Skin of body (tissue), 2 donors: ENCODE data around the gene PCDHB12. TPM values are rescaled to one million over a fixed set of nuclear protein-coding genes. Genes with fewer than 3 reads are reported as not detected.
"Not testable (repeated sequence)": the region's sequence is repeated elsewhere in the genome, so short reads cannot be mapped to it uniquely, and the experiment has no call there.

Source experiments
- DNase-seq: peaks from one replicate; lab custom pipeline; 2025; lab: John Stamatoyannopoulos, UW
- total RNA-seq: library from RNA; depleted of rRNA; stranded (reverse); fragments of >200 nt; gene quantifications from one replicate; pipeline ENCODE4 v1.2.3, GENCODE V29; 2014

The PCDHB12 gene
- total RNA-seq, 1 donor from 2014 or later: 2.2 TPM

DNA sequence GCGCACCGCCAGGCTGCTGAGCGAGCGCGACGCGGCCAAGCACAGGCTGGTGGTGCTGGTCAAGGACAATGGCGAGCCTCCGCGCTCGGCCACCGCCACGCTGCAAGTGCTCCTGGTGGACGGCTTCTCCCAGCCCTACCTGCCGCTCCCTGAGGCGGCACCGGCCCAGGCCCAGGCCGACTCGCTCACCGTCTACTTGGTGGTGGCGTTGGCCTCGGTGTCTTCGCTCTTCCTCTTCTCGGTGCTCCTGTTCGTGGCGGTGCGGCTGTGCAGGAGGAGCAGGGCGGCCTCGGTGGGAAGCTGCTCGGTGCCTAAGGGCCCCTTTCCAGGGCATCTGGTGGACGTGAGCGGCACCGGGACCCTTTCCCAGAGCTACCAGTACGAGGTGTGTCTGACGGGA, 6.9 kb upstream of the PCDHB12 start:
- not testable (repeated sequence) for DNase-seq

DNA sequence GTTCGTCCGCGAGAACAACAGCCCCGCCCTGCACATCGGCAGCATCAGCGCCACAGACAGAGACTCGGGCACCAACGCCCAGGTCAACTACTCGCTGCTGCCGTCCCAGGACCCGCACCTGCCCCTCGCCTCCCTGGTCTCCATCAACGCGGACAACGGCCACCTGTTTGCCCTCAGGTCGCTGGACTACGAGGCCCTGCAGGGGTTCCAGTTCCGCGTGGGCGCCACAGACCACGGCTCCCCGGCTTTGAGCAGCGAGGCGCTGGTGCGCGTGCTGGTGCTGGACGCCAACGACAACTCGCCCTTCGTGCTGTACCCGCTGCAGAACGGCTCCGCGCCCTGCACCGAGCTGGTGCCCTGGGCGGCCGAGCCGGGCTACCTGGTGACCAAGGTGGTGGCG, 1.8 kb downstream of the PCDHB12 start:
- not testable (repeated sequence) for DNase-seq

DNA sequence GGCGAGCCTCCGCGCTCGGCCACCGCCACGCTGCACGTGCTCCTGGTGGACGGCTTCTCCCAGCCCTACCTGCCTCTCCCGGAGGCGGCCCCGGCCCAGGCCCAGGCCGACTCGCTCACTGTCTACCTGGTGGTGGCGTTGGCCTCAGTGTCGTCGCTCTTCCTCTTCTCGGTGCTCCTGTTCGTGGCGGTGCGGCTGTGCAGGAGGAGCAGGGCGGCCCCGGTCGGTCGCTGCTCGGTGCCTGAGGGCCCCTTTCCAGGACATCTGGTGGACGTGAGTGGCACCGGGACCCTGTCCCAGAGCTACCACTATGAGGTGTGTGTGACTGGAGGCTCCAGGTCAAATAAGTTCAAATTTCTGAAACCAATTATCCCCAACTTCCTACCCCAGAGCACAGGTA, 2.3 kb downstream of the PCDHB12 start:
- DNase-seq: not testable (repeated sequence)

DNA sequence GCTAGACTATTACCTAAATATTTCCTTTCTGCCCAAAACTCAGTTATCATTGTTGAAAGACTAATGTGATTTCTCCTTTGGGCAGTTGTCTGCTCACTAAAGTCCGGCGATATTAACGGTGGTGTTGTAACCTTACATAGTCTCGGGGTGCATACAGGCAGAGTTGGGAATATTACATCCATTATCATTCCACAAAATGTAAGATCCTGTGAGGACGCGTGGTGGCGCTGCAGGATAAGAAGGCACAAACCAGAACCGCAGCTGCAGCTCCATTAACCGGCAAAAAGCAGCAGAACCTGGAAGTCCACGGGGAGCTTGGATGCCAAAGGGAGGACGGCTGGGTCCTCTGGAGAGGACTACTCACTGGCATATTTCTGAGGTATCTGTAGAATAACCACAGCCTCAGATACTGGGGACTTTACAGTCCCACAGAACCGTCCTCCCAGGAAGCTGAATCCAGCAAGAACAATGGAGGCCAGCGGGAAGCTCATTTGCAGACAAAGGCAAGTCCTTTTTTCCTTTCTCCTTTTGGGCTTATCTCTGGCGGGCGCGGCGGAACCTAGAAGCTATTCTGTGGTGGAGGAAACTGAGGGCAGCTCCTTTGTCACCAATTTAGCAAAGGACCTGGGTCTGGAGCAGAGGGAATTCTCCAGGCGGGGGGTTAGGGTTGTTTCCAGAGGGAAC, 5.3 kb downstream of the PCDHB12 start, which contains the start of gene PCDHB13:
Gene PCDHB13 (plus strand): TSS at position 264 of the 684 bp plus-strand sequence. CDS start 205 bp downstream, at position 469.
- not testable (repeated sequence) for DNase-seq

DNA sequence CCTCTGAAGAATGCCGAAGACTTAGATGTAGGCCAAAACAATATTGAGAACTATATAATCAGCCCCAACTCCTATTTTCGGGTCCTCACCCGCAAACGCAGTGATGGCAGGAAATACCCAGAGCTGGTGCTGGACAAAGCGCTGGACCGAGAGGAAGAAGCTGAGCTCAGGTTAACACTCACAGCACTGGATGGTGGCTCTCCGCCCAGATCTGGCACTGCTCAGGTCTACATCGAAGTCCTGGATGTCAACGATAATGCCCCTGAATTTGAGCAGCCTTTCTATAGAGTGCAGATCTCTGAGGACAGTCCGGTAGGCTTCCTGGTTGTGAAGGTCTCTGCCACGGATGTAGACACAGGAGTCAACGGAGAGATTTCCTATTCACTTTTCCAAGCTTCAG, 6.1 kb downstream of the PCDHB12 start:
- not testable (repeated sequence) for DNase-seq

DNA sequence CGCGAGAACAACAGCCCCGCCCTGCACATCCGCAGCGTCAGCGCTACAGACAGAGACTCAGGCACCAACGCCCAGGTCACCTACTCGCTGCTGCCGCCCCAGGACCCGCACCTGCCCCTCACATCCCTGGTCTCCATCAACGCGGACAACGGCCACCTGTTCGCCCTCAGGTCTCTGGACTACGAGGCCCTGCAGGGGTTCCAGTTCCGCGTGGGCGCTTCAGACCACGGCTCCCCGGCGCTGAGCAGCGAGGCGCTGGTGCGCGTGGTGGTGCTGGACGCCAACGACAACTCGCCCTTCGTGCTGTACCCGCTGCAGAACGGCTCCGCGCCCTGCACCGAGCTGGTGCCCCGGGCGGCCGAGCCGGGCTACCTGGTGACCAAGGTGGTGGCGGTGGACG, 7.0 kb downstream of the PCDHB12 start:
- DNase-seq: not testable (repeated sequence)

DNA sequence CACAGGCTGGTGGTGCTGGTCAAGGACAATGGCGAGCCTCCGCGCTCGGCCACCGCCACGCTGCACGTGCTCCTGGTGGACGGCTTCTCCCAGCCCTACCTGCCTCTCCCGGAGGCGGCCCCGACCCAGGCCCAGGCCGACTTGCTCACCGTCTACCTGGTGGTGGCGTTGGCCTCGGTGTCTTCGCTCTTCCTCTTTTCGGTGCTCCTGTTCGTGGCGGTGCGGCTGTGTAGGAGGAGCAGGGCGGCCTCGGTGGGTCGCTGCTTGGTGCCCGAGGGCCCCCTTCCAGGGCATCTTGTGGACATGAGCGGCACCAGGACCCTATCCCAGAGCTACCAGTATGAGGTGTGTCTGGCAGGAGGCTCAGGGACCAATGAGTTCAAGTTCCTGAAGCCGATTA, 7.5 kb downstream of the PCDHB12 start:
- DNase-seq: not testable (repeated sequence)

DNA sequence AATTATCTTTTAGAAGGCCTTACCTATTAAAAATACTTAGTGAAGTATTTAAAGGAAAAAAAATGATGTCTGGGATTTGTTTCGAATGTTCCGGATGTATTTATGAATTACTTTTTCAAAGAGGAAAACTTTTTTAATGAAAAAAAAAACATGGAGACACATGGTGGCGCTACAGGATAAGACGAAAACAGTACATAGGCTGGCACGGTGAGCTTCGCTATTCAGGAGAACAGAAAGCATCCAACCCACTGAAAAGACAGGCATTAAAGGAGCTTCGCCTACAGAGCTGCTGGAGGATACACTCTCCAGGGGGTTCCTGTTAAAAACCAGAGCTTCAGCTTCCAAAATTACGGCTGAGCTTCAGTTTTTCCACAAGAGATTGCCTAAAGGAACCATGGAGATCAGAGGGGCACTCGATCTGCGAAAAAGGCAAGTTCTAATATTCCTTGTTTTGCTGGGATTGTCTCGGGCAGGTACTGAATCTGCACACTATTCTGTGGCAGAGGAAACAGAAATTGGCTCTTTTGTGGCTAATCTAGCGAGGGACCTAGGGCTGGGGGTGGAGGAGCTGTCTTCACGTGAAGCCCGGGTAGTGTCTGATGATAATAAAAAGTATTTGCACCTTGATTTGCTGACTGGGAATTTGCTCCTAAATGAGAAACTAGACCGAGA, 14.7 kb downstream of the PCDHB12 start, which contains the start of gene PCDHB14:
Gene PCDHB14 (plus strand): TSS at position 232 of the 672 bp plus-strand sequence. CDS start 163 bp downstream, at position 395.
- no peak for DNase-seq

DNA sequence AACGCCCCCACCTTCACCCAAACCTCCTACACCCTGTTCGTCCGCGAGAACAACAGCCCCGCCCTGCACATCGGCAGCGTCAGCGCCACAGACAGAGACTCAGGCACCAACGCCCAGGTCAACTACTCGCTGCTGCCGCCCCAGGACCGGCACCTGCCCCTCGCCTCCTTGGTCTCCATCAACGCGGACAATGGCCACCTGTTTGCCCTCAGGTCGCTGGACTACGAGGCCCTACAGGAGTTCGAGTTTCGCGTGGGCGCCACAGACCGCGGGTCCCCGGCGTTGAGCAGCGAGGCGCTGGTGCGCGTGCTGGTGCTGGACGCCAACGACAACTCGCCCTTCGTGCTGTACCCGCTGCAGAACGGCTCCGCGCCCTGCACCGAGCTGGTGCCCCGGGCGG, 16.3 kb downstream of the PCDHB12 start:
- not testable (repeated sequence) for DNase-seq

DNA sequence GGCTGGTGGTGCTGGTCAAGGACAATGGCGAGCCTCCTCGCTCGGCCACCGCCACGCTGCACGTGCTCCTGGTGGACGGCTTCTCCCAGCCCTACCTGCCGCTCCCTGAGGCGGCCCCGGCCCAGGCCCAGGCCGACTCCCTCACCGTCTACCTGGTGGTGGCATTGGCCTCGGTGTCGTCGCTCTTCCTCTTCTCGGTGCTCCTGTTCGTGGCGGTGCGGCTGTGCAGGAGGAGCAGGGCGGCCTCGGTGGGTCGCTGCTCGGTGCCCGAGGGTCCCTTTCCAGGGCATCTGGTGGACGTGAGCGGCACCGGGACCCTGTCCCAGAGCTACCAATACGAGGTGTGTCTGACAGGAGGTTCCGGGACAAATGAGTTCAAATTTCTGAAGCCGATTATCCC, 16.9 kb downstream of the PCDHB12 start:
- not testable (repeated sequence) for DNase-seq

DNA sequence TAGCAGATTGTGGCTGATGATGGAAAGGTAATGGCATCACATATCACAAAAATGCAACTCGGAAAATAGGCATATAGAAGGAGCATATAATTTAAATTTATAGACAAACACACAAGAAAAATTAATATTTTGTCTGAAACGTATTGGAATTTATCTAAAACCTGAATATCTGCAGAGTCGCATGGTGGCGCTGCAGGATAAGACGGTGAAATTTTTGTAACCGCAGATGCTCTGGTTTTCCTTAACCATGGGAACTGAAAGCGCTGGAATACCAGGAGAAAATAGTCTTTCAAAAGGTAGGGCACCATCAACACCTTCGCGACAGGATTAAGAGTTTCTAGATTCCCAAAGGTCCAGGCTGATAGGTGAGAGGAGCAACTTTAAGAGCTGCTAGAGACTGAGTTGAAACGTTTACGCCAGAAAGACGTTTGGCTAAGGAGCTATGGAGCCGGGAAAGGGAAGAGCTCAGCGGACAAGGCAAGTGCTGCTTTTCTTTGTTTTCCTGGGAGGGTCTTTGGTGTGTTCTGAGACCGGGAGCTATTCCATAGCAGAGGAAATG, 25.7 kb downstream of the PCDHB12 start:
- no peak for DNase-seq

DNA sequence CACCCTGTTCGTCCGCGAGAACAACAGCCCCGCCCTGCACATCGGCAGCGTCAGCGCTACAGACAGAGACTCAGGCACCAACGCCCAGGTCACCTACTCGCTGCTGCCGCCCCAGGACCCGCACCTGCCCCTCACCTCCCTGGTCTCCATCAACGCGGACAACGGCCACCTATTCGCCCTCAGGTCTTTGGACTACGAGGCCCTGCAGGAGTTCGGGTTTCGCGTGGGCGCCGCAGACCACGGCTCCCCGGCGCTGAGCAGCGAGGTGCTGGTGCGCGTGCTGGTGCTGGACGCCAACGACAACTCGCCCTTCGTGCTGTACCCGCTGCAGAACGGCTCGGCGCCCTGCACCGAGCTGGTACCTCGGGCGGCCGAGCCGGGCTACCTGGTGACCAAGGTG, 27.4 kb downstream of the PCDHB12 start:
- DNase-seq: not testable (repeated sequence)

DNA sequence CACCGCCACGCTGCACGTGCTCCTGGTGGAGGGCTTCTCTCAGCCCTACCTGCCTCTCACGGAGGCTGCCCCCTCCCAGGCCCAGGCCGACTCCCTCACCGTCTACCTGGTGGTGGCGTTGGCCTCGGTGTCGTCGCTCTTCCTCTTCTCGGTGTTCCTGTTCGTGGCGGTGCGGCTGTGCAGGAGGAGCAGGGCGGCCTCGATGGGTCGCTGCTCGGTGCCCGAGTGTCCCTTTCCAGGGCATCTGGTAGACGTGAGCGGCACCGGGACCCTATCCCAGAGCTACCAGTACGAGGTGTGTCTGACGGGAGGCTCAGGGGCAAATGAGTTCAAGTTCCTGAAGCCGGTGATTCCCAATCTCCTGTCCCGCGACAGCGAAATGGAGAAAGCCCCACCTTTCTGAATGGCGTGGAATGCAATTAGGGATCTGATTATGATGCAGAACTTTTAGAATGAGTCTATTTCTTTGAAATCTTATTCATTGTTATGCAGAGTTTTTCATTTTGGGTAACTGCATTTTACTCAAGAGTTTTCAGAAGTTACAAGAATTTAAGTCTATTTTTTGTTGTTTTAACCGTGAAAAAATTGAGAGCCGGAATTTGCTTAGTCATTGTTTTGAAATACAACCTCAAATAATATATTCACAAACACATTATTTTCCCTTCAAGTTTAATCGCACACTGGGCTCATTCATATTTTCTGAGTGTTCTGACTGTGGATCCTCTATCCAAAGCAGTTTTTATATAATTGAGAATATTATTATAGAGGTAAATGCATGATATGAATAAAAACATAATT, 28.2 kb downstream of the PCDHB12 start:
- no peak for DNase-seq

DNA sequence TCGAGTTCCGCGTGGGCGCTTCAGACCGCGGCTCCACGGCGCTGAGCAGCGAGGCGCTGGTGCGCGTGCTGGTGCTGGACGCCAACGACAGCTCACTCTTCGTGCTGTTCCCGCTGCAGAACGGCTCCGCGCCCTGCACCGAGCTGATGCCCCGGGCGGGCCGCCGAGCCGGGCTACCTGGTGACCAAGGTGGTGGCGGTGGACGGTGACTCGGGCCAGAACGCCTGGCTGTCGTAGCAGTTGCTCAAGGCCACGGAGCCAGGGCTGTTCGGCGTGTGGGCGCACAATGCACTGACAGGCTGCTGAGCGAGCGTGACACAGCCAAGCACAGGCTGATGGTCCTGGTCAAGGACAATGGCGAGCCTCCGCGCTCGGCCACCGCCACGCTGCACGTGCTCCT, 33.0 kb downstream of the PCDHB12 start:
- no peak for DNase-seq

DNA sequence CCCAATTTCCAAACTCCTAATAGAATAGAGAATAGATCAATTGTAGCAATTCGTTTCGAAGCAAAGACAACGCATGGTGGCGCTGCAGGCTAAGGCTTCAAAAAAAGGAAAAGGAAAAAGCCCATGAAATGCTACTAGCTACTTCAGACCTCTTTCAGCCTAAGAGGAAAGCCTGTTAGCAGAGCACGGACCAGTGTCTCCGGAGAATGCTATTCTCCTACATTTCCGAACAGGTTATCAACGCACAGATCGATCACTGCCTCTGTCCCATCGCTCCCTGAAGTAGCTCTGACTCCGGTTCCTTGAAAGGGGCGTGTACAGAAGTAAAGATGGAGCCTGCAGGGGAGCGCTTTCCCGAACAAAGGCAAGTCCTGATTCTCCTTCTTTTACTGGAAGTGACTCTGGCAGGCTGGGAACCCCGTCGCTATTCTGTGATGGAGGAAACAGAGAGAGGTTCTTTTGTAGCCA, 36.8 kb downstream of the PCDHB12 start, which contains the start of gene PCDHB15:
Gene PCDHB15 (plus strand): TSS at position 146 of the 468 bp plus-strand sequence. CDS start 184 bp downstream, at position 330.
- DNase-seq: no peak

DNA sequence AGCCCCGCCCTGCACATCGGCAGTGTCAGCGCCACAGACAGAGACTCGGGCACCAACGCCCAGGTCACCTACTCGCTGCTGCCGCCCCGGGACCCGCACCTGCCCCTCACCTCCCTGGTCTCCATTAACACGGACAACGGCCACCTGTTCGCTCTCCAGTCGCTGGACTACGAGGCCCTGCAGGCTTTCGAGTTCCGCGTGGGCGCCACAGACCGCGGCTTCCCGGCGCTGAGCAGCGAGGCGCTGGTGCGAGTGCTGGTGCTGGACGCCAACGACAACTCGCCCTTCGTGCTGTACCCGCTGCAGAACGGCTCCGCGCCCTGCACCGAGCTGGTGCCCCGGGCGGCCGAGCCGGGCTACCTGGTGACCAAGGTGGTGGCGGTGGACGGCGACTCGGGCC, 38.5 kb downstream of the PCDHB12 start:
- not testable (repeated sequence) for DNase-seq

DNA sequence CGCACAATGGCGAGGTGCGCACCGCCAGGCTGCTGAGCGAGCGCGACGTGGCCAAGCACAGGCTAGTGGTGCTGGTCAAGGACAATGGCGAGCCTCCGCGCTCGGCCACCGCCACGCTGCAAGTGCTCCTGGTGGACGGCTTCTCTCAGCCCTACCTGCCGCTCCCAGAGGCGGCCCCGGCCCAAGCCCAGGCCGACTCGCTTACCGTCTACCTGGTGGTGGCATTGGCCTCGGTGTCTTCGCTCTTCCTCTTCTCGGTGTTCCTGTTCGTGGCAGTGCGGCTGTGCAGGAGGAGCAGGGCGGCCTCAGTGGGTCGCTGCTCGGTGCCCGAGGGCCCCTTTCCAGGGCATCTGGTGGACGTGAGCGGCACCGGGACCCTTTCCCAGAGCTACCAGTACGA, 38.9 kb downstream of the PCDHB12 start:
- not testable (repeated sequence) for DNase-seq

DNA sequence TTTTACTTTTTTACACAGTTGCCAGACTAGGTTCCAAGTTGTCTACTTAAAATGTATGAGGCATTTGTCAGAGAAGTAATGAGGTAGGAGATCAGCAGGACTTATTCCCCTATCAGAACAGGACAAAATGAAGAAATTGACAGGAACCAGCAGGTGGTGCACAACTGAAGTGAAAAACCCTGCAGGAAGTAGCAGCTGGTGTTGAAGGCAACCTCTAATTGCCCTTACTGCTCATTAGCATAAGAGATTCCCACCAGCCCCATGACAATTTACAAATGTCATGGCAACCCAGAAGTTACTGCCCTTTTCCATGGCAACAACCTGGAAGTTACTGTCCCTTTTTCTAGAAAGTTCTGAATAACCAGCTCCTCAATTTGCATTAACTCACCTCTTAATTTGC, 42.1 kb downstream of the PCDHB12 start:
- DNase-seq: no peak

DNA sequence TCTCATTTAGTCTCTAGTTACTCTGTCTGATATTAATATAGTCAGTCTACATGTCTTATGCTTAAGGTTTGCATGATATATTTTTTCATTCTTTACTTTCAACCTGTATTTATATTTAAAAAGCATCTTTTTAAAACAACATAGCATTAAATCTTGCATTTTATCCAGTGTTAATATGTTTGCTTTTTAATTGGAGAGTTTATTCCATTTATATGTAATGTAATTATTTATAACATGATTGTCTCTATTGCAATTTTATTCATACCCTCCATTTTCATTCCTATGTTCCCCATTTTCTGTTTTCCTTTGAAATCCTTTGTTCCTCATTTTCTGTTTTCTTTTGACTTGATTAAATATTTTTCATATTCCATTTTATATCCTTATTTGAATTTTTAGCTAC, 49.9 kb downstream of the PCDHB12 start:
- no peak for DNase-seq

DNA sequence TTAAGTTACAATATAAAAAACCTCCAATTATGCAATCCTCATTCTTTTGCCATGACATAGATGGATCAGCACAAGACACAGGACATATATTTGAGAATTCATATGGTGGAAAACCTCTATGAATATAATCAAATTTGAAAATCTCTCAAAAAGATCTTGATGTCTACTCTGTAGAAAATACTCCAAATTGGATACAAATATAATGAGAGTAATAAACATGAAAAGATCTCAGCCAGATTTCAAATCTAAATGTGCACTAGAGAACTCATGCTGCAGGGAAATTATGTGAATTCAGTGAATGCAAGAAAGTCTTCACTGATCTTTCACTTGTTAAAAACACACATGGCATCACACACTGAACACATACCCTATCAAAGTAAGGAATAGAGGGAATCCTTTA, 50.4 kb downstream of the PCDHB12 start:
- no peak for DNase-seq
